Ascending aorta (tissue), 2 donors: ENCODE measurements around the gene GFPT1. TPM values are rescaled to one million over a fixed set of nuclear protein-coding genes. Genes with fewer than 3 reads are reported as not detected.

Experiments used
- DNase-seq, 2 donors: peaks; one replicate each; pipeline ENCODE4 v3.0.0-alpha.2; 2019; ENCODE audit warnings: low spot score in 2 of 2
- H3K27ac ChIP-seq, 2 donors: fragments of 200-600 bp; sonication (generic); one replicate each; pipeline ENCODE4 v1.5.1; 2016 to 2017; ENCODE audit warnings: mild to moderate bottlenecking in 1 of 2
- H3K27me3 ChIP-seq: fragments of 200-600 bp; sonication (generic); one replicate; pipeline ENCODE4 v1.5.1; 2017
- H3K36me3 ChIP-seq, 2 donors: fragments of 200-600 bp; sonication (generic); one replicate each; pipeline ENCODE4 v1.5.1; 2016
- H3K4me1 ChIP-seq, 2 donors: fragments of 200-600 bp; sonication (generic); one replicate each; pipeline ENCODE4 v1.5.1; 2016 to 2017; ENCODE audit warnings: mild to moderate bottlenecking in 1 of 2
- H3K4me3 ChIP-seq, 2 donors: fragments of 200-600 bp; sonication (generic); one replicate each; pipeline ENCODE4 v1.5.1; 2016 to 2017; ENCODE audit warnings: mild to moderate bottlenecking in 1 of 2
- H3K9me3 ChIP-seq, 2 donors: fragments of 200-600 bp; sonication (generic); one replicate each; pipeline ENCODE4 v1.5.1; 2016
- intact Hi-C: fragments of 100-400 bp; cut with DNase I; formaldehyde crosslinking; loops from one replicate; pipeline ENCODE4 v1.15.1; 2023
- total RNA-seq: library from RNA; depleted of rRNA; stranded (reverse); fragments of >200 nt; gene quantifications from one replicate; pipeline ENCODE4 v1.1.0, GENCODE V29; 2016
- TF ChIP-seq, protein P1 (sequence below), 3 experiments: fragments of 200-600 bp in 2 of 3; fragments of 450-650 bp in 1 of 3; sonication (generic) in 2 of 3; IDR thresholded peaks; one replicate each; pipeline ENCODE4 v1.5.1; 2016 to 2019; ENCODE audit warnings: antibody characterized with exemption in 3 of 3, mild to moderate bottlenecking in 1 of 3, moderate library complexity in 1 of 3

The GFPT1 gene
- total RNA-seq, 1 donor from 2014 or later = 25.7 TPM

DNA sequence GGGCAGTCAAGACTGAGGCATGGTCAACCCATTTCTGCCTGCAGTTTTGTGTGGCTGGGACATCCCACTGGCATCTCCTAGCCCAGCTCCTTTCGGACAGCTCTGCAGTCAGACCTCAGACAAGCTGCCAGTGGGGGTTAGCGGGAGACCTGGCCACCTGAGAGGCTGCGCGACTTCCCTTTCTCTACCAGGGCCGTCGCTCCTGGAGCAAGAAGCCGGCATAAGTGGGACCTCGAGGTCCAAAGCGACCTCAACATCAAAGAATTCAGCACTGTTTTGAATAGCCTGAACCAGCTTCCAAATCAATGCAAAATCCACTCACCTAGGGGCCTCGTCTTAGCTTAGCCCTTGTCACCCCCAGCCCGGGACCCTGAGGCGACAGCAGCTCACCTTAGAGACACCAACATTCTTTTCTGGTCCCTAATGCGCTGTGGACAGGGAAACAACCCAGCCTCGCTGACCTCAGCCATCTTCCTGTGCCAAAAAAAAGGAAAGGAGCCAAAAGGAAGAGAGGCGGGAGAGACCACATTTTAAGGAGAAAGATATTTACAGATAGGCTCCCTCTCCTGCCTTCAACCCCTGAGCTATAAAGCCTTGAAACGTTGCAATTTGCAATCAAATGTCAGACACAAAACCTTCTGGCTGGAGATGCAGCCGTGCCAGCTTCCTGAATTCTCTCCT lies 81.2 kb downstream of the GFPT1 start:
- Histone ChIP-seq H3K4me1 (peaks cover 4 to 34% of the 10 kb centered on the region in 2 donors), H3K36me3 (no peaks in the 10 kb centered on the region), H3K4me3 (peak overlapping the region; percentile 64 to 75), H3K27ac (peak overlapping the region; percentile 81 to 82), H3K27me3 (no peaks in the 10 kb centered on the region), H3K9me3 (no peaks in the 10 kb centered on the region)
- TF ChIP-seq, protein P1, sequence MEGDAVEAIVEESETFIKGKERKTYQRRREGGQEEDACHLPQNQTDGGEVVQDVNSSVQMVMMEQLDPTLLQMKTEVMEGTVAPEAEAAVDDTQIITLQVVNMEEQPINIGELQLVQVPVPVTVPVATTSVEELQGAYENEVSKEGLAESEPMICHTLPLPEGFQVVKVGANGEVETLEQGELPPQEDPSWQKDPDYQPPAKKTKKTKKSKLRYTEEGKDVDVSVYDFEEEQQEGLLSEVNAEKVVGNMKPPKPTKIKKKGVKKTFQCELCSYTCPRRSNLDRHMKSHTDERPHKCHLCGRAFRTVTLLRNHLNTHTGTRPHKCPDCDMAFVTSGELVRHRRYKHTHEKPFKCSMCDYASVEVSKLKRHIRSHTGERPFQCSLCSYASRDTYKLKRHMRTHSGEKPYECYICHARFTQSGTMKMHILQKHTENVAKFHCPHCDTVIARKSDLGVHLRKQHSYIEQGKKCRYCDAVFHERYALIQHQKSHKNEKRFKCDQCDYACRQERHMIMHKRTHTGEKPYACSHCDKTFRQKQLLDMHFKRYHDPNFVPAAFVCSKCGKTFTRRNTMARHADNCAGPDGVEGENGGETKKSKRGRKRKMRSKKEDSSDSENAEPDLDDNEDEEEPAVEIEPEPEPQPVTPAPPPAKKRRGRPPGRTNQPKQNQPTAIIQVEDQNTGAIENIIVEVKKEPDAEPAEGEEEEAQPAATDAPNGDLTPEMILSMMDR (IDR thresholded peaks at IDR 0.05) = no peak
- intact Hi-C loops = loop anchor here (2.0 to 5.0 kb wide), 4 partner anchors 49 to 229 kb away; no protein-coding TSS in a partner anchor
- no peak for DNase-seq

DNA sequence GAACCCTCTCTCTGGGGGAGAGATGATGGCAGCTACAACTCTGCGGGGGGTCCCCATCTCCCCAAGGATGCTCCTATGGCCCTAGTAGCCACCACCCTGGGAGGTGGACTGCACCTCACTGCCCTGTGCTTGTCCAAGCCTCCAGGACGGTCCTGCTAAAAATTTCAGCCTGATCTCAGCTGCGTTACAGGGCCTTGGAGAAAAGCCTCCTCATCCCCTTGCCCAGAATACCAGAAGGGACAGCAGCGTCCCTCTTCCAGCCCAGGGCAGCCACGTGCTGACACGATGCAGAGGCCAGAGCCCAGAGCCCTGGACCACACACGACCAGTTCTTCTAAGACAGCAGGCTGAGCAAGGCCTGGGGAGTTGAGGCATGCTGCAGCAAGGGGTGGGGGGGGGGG lies 81.9 kb downstream of the GFPT1 start:
- H3K27me3 ChIP-seq = no peaks in the 10 kb centered on the region
- H3K9me3 ChIP-seq = no peaks in the 10 kb centered on the region
- H3K4me1 ChIP-seq = peaks cover 4 to 27% of the 10 kb centered on the region in 2 donors
- no peak for DNase-seq
- TF ChIP-seq, protein P1 (IDR thresholded peaks at IDR 0.05) = no peak
- H3K4me3 ChIP-seq = no peak overlapping the region
- H3K36me3 ChIP-seq = no peaks in the 10 kb centered on the region
- intact Hi-C loops = loop anchor here (5.0 kb wide), 1 partner anchor 228 kb away; no protein-coding TSS in a partner anchor
- no peak overlapping the region for H3K27ac ChIP-seq

DNA sequence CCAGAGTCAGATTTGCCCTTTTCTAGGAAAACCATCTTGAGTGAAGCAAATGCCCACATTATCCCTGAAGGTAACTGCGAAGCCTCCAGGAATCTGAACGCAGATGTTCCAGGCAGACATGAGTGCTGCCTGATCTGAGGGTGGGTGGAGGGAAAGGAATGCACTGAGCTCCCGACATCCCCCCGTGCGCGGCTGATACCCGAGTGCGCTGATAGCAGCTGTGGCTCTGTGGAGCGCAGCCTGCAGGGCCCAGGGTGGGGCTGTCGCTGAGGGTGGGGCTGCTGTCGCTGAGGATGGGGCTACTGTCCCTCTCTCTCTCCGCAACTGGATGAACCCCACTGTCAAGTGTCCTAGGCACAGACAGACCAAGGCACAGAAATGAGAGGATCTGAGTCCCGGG lies 82.4 kb downstream of the GFPT1 start:
- intact Hi-C loops = loop anchor here (5.0 kb wide), 1 partner anchor 227 kb away; no protein-coding TSS in a partner anchor
- no peak for DNase-seq
- Histone ChIP-seq H3K9me3 (no peaks in the 10 kb centered on the region), H3K36me3 (no peaks in the 10 kb centered on the region), H3K27me3 (no peaks in the 10 kb centered on the region), H3K4me1 (peaks cover 4 to 23% of the 10 kb centered on the region in 2 donors), H3K27ac (no peak overlapping the region), H3K4me3 (no peak overlapping the region)
- TF ChIP-seq, protein P1 (IDR thresholded peaks at IDR 0.05) = no peak

DNA sequence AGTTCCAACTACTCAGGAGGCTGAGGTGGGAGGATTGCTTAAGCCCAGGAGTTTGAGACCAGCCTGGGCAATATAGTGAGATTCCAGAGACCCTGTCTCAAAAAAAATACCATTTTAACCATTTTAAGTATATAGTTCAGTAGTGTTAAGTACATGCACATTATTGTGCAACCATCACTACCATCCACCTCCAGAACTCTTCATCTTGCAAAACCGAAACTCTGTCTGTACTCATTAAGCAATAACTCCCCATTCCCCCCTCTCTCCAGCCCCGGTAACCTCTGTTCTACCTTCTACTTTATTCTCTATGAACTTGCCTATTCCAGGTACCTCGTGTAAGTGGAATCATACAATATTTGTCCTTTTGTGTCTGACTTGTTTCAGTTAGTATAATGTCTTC lies 86.4 kb downstream of the GFPT1 start:
- H3K4me1 ChIP-seq = peaks cover 0 to under 1% of the 10 kb centered on the region in 2 donors
- no peaks in the 10 kb centered on the region for H3K9me3 ChIP-seq
- no peaks in the 10 kb centered on the region for H3K27me3 ChIP-seq
- intact Hi-C loops = no loop called here
- no peak overlapping the region for H3K4me3 ChIP-seq
- no peak for DNase-seq
- H3K27ac ChIP-seq = no peak overlapping the region
- TF ChIP-seq, protein P1 (IDR thresholded peaks at IDR 0.05) = no peak
- no peaks in the 10 kb centered on the region for H3K36me3 ChIP-seq

DNA sequence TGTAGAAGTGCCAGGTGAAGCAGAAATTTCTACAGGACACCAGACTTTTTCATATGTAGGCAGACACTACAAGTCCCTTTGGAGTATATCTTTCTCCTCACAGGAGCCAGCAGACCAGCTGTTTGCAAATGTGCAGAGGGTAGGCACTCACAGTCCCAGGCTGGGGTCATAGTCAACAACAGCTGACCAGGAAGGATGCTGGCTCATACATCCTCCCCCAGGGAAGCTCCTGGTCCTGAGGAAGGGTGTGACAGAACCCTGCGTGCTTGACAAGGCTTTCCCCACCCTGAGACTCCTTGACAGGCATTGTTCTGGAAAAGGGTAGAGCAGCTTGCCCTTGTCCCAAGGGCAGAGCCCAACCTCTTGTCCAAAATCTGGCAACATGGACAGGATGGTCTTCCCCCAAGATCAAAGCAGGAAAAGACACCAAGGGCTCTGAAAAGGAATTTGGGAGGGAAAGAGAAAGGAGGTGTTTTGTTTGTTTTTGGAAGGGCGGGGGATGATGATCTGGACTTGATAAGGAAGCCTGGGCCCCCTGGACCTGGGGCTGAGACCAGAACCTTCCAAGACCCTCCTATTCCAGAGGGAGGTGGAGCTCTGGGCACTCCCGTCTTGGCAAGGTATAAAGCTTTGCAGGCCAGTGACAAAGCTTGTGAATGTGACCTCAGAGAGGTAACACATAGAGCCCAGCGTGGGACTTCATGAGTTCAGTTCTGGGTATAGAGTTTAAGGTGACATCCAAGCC lies 87.1 kb downstream of the GFPT1 start:
- no peaks in the 10 kb centered on the region for H3K27me3 ChIP-seq
- H3K9me3 ChIP-seq = no peaks in the 10 kb centered on the region
- H3K4me1 ChIP-seq = no peaks in the 10 kb centered on the region
- TF ChIP-seq, protein P1 (IDR thresholded peaks at IDR 0.05) = no peak
- intact Hi-C loops = no loop called here
- H3K27ac ChIP-seq = no peak overlapping the region
- no peak overlapping the region for H3K4me3 ChIP-seq
- no peaks in the 10 kb centered on the region for H3K36me3 ChIP-seq
- DNase-seq = no peak
